Activated CD8-positive, alpha-beta memory T cell treated with anti-CD3 and anti-CD28 coated beads, Interleukin-2, amount 50 U/mL, for 48 hours (primary cell): ENCODE results near the gene SLC13A4.
"Not testable (repeated sequence)": the region's sequence is repeated elsewhere in the genome, so short reads cannot be mapped to it uniquely, and the experiment has no call there.

Source experiments
- DNase-seq: peaks from one replicate; pipeline ENCODE4 v3.0.0-alpha.2; 2020

SLC13A4 gene

DNA sequence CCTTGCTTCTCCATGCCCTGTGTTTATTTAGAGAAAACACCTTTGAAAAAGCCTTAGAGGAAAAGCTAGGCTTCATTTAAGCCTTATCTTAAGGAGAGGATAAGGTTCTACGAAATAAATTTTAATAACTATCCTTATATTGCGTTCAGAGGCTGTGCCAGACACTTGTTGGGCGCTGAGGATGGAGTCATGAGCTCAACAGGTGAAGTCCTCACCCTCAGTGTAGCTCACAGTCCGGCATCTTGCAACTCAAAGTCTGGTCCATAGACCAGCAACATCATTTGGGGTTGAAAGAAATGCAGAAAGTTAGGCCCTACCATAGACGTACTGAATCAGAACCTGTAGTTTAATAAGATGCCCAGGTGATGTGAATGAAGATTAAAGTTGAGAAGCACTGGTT lies 69.4 kb downstream of the SLC13A4 start:
- DNase-seq: no peak

DNA sequence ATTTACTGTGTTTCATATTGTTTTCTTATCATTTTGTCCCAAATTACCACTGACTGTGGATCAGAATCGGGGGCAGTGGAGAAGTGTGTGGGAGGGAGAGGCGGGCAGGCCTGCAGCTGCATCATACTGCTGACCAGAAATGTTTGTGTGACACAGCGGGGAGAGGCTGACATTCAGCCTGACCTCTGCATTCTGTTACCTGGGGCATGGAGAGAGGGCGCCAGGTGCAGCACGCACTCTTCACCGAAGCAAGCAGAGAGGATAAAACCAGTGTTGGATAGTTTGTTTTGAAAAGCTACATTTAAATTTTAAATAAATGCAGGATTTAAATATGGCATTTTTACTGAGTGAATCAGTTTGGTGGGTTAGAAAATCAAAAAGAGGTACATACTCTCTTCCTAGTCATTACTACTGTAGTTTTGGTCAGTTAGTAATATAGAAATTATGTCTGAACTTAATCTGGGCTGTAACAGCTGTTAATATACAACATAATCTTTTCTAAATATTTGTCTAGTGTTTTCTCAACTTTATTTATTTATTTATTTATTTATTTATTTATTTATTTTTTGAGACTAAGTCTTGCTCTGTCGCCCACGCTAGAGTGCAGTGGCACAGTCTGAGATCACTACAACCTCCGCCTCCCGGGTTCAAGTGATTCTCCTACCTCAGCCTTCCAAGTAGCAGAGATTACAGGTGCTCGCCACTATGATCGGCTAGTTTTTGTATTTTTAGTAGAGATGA lies 74.5 kb downstream of the SLC13A4 start:
- DNase-seq: no peak

DNA sequence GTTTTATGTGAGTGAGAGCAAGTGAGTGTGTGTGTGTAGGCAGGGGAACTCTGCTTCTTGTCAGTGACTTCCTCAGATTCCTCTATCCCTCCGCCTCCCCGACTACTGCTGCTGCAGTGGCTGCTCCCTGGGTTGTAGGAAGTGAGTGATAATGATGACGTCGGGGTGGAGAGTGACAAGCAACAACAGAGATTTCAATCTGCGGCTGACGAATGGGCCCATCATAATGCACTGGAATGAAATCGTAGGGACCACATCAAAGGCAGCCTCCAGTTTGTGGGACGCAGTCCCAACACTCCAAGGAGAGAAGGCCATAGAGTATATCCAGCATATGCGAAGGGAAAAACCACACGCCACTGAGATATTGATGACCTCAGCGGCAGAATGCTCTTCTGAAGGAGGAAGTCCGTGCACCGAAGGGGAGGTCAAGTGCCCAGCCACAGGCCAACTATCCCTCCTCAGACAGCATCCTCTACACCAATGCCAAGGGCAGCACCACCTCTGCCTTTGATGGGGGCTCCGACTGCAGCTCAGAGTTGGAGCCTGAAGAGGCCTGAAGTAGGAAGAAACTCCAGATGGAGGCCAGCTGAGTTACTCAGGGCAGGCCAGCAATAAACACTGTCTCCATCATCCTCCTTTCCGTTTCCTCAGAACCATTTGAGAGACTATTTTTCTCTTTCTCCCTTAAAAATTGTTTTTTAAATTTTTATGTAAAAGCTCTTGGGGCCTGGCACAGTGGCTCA lies 77.0 kb downstream of the SLC13A4 start:
- no peak for DNase-seq

DNA sequence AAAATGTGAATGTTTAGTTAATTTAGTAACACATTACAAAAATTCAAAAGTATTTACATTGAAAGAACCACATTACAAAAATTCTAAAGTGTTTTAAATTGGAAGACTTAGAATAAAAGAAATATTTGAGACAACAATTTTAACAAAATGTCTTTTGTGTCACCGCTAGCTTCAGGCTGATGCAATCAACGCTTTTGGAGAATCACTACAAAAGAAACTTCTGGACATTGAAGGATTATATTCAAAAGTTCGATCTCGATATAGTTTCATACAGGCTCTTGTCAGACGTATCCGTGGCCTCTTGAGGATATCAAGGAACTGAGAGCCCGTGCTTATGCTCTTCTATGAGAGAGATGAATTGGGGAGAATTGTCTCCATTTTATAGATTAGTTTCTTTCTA lies 79.8 kb downstream of the SLC13A4 start:
- DNase-seq: no peak

DNA sequence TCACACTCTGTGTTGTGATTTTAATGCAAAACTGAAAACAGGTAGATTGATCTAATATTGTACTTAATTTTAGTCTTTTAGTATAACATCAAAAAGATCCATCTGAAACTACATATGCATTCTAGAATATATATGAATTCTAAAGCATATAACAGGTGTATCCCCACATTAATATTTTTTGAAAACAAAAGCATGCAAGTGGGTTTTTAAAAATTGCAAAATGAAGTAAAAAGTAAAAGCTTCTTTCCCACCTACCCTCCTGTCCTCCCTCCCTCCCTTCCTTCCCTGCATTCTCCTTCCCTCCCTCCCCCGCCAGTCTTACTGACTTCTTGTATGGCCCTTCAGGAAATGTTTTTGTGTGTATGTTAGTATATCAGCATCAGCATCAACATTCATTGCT lies 80.2 kb downstream of the SLC13A4 start:
- no peak for DNase-seq

DNA sequence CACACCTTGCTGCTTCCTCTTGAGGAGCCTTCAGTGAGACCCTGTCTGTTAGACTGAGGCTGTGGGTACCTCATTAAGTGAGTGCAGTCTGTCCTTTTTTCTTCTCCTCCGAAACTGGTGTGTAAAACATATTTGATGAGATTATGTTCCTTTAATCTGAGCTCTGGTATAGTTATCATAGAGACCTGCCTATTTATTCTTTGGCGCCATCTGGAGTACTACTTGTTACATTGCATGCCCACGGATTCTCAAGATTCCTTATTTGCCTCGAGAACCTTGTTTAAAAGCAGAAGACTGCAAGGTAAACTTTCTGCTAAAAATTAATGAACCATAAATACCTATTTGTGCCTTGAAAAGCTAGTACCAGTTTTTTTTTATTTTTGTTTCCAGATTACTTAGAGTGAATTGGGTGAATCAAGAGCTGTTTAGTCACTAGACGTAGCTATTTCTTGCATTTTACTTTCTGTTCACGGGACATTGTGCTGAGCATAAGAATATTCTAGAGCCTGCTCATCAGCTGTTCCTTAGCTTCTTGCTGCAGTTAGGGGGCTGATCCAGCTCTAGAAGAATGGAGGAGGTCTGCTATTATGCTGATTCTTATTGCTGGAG lies 82.6 kb downstream of the SLC13A4 start:
- no peak for DNase-seq

DNA sequence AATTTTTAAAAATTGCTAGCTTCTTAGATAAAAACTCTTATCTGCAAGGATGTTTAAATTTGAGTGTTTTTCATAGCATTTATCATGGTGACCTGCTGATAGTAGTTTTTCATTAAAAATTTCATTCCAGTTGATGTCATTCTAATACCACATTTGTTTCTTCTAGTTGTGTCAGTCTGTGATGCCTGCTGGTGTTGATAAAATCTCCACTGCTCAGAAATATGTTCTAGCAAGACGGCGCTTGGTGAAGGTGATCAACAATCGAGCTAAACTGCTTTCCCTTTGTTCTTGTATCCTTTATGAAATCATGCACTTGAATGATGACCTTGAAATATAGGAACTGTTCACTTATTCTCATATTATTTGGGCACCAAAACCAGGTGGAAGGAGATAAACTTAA lies 83.3 kb downstream of the SLC13A4 start:
- DNase-seq: no peak

DNA sequence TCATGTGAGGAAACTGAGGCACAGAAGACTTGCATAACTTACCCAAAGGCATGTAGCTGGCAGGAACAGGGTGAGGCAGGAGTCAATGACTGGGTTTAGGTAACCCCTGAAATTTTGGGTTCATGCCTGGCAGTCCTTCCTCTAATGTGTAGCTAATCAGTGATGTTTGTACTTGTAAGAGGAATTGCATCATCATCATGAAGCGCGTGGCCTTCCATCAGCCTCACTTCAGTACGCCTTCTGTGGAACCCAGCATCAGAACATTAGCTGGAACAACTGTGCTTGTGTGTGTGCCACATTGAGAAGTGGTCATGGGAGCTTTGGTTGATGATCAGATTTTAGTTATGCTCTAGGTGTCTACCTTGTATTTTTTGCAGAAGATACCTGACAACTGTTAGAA lies 83.8 kb downstream of the SLC13A4 start:
- no peak for DNase-seq

DNA sequence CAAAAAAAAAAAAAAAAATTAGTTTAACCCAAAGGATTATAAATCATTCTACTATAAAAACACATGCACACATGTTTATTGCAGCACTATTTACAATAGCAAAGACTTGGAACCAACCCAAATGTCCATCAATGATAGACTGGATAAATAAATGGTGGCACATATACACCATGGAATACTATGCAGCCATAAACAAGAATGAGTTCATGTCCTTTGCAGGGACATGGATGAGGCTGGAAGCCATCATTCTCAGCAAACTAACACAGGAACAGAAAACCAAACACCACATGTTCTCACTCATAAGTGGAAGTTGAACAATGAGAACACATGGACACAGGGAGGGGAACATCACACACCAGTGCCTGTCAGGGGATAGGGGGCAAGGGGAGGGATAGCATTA lies 88.3 kb downstream of the SLC13A4 start:
- DNase-seq: not testable (repeated sequence)

DNA sequence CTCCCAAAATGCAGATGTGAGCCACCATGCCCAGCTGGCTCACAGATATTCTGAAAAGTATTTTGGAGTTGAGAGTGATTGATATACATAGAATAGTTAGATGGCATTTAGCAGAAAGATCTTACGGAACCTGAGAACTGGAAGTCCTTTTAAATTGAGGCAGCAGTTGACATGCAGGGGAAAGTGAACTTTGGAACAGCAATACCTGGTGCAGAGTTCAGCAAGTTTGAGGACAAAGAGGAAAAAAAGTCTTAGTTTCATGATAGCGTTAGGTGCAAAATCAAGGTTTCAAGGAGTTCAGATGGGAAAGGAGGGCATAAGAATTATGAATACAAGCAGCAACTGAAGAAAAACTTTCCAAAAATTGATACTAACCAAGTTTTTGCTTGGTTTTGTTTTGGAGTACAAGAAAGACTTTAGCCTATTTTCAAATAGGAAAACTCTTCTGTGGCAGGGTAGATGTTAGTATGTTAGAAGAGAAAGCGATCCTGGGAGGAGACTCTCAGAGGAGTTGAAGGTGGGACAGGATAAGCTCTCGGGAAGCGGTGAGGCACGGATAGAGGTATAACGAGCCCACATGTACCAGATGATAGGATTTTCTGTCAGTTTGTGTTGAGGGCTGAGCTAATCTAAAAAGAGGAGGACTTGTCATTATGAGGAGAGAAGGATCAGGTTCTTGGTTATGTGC lies 93.7 kb downstream of the SLC13A4 start:
- no peak for DNase-seq
